Neural cell (in vitro differentiated cells): Measurements from ENCODE around the gene ANKS3.

Experiments used
- POLR2AphosphoS5 ChIP-seq: IDR thresholded peaks from 2 replicates; pipeline ENCODE4 v1.6.1; 2012
- RAD21 ChIP-seq: fragments of 450-650 bp; conservative IDR thresholded peaks from 2 replicates; pipeline ENCODE4 v1.6.1; 2014; ENCODE audit warnings: antibody characterized with exemption, mild to moderate bottlenecking, moderate library complexity
- TF ChIP-seq, protein P1 (sequence below): fragments of 450-650 bp; IDR thresholded peaks from 2 replicates; pipeline ENCODE4 v1.5.1; 2014; ENCODE audit warnings: antibody characterized with exemption, mild to moderate bottlenecking, moderate library complexity; ENCODE audit not compliant: poor library complexity, severe bottlenecking

DNA sequence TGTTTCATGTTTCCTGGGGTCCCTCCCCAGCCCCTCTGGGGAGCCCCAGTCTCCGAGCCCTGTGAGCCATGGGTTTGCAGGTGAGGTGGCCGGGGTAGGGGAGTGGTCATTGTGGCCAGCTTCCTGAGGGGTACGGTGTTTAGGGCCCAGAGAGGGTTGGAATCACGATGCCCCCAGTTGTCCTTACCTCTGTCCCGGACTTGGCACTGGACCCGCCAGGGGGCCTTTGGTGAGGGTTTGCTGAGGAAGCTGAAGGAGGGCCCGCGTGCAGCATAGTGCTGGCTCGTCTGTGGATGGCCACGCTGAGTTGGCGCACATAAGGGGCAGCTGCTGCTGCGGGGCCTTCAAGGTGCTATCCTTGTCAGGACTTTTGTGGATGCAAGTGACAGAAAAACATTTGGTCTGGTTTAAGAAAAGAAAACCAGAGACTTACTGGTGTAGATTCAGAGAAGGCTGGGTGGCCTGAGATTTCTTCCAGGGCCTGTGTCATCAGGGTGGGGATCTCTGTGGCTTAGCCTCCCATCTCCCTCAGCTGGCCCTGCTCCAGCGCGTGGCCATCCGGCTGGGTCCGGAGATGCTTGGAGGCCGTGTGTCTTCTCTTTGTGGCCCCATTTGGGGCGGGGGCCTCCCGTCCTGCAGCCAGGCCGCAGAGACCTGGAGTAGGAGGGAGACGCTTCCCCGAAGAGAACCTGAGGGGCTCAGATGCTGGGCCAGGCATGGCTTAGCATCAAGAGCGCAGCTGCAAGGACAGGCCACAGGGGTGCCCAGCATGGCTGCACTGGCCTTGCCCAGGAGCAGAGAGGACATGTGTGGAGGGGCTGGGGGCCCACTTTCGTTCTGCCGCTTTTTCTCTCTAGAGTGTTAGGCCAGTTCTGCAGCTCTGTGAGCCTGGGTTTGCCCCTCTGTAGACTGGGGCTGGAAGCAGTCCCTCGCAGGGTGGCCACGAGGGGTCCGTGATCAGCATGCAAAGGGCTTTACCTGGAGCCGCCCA, 74.4 kb downstream of the ANKS3 start:
- no peak for TF ChIP-seq POLR2AphosphoS5
- TF ChIP-seq, protein P1, sequence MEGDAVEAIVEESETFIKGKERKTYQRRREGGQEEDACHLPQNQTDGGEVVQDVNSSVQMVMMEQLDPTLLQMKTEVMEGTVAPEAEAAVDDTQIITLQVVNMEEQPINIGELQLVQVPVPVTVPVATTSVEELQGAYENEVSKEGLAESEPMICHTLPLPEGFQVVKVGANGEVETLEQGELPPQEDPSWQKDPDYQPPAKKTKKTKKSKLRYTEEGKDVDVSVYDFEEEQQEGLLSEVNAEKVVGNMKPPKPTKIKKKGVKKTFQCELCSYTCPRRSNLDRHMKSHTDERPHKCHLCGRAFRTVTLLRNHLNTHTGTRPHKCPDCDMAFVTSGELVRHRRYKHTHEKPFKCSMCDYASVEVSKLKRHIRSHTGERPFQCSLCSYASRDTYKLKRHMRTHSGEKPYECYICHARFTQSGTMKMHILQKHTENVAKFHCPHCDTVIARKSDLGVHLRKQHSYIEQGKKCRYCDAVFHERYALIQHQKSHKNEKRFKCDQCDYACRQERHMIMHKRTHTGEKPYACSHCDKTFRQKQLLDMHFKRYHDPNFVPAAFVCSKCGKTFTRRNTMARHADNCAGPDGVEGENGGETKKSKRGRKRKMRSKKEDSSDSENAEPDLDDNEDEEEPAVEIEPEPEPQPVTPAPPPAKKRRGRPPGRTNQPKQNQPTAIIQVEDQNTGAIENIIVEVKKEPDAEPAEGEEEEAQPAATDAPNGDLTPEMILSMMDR: no peak
- no peak for TF ChIP-seq RAD21
